Keratinocyte (primary cell): ENCODE results near the gene NUFIP2. TPM values are rescaled to one million over a fixed set of nuclear protein-coding genes. Genes with fewer than 3 reads are reported as not detected.

Experiments used
- DNase-seq: peaks from one replicate; pipeline ENCODE4 v3.0.0-alpha.2; 2011; ENCODE audit warnings: low read depth, missing footprints, low spot score
- FAIRE-seq: peaks from 2 replicates; lab custom pipeline; 2011; peaks lifted over from hg19 to GRCh38; lab: Jason Lieb, UNC
- H2AFZ ChIP-seq: 2 replicates; pipeline ENCODE4 v1.6.0; 2012; ENCODE audit warnings: low read length, control low read depth, inconsistent platforms; ENCODE audit not compliant: control insufficient read depth
- H3K27ac ChIP-seq: 2 replicates; pipeline ENCODE4 v1.5.1; 2011; ENCODE audit warnings: low read length; ENCODE audit not compliant: control insufficient read depth, insufficient read depth
- H3K27me3 ChIP-seq: 3 replicates; pipeline ENCODE4 v1.6.0; 2011; ENCODE audit warnings: low read length; ENCODE audit not compliant: control insufficient read depth, insufficient read depth; ENCODE audit errors: extremely low read depth
- H3K36me3 ChIP-seq, 2 experiments: 2 replicates in 1 of 2; 3 replicates in 1 of 2; pipeline ENCODE4 v1.5.1; 2011; ENCODE audit warnings: low read length in 2 of 2, mild to moderate bottlenecking in 1 of 2; ENCODE audit not compliant: control insufficient read depth in 2 of 2, insufficient read depth in 2 of 2; ENCODE audit errors: extremely low read depth in 1 of 2
- H3K4me1 ChIP-seq: 3 replicates; pipeline ENCODE4 v1.5.1; 2011; ENCODE audit warnings: low read length; ENCODE audit not compliant: control insufficient read depth, insufficient read depth; ENCODE audit errors: extremely low read depth
- H3K4me2 ChIP-seq: 3 replicates; pipeline ENCODE4 v1.6.0; 2011; ENCODE audit warnings: low read depth, low read length; ENCODE audit not compliant: control insufficient read depth, insufficient read depth; ENCODE audit errors: extremely low read depth
- H3K4me3 ChIP-seq, 3 experiments: fragments of 200-600 bp in 1 of 3; sonication (generic) in 1 of 3; 2 replicates in 2 of 3; 3 replicates in 1 of 3; pipeline ENCODE4 v1.5.1; 2011 to 2016; ENCODE audit warnings: low read length in 3 of 3, mild to moderate bottlenecking in 3 of 3, control low read depth in 2 of 3, inconsistent platforms in 1 of 3, low read depth in 1 of 3, mixed read lengths in 1 of 3, mixed run types in 1 of 3, moderate library complexity in 1 of 3; ENCODE audit not compliant: control insufficient read depth in 2 of 3, insufficient read depth in 2 of 3; ENCODE audit errors: extremely low read depth in 1 of 3
- H3K79me2 ChIP-seq: 2 replicates; pipeline ENCODE4 v1.6.0; 2012; ENCODE audit warnings: low read length; ENCODE audit not compliant: control insufficient read depth, insufficient read depth
- H3K9ac ChIP-seq: 3 replicates; pipeline ENCODE4 v1.6.0; 2011; ENCODE audit warnings: low read length; ENCODE audit not compliant: control insufficient read depth, insufficient read depth; ENCODE audit errors: extremely low read depth
- H3K9me1 ChIP-seq: 3 replicates; pipeline ENCODE4 v1.6.0; 2011; ENCODE audit warnings: low read length; ENCODE audit not compliant: control insufficient read depth, insufficient read depth; ENCODE audit errors: extremely low read depth
- H3K9me3 ChIP-seq: 2 replicates; pipeline ENCODE4 v1.5.1; 2012; ENCODE audit warnings: low read depth, low read length; ENCODE audit not compliant: control insufficient read depth
- H4K20me1 ChIP-seq: 3 replicates; pipeline ENCODE4 v1.6.0; 2011; ENCODE audit warnings: low read length; ENCODE audit not compliant: control insufficient read depth, insufficient read depth; ENCODE audit errors: extremely low read depth
- CTCF ChIP-seq, 3 experiments: IDR thresholded peaks in 1 of 3; conservative IDR thresholded peaks in 1 of 3; optimal IDR thresholded peaks in 1 of 3; 2 replicates in 2 of 3; 3 replicates in 1 of 3; pipeline versions ENCODE3 to v1.5.1; 2011; ENCODE audit warnings: low read length in 3 of 3, mild to moderate bottlenecking in 3 of 3, moderate library complexity in 2 of 3, control low read depth in 1 of 3, inconsistent platforms in 1 of 3; ENCODE audit not compliant: insufficient read depth in 2 of 3; ENCODE audit errors: extremely low read depth in 1 of 3
- EZH2 ChIP-seq: IDR thresholded peaks from one replicate; pipeline ENCODE4 v1.6.1; 2012; ENCODE audit warnings: inconsistent platforms, mild to moderate bottlenecking, low read length, moderate library complexity
- dilution Hi-C: fragments of 300-500 bp; cut with MboI; formaldehyde crosslinking; loops from one replicate; pipeline ENCODE4 v1.7.0; 2020; ENCODE audit warnings: low sequenced_read_pairs; ENCODE audit not compliant: extremely low pct_ligation_motif_present
- polyA plus RNA-seq, 5 experiments: library from polyadenylated mRNA; depleted of rRNA in 3 of 5; stranded (reverse) in 3 of 5; stranded (forward) in 1 of 5; unstranded in 1 of 5; fragments of >200 nt; gene quantifications; 1 replicate in 1 of 5; 2 replicates in 3 of 5; 3 replicates in 1 of 5; pipeline versions ENCODE4 v1.2.1 to v1.2.3, GENCODE V29; 2011 to 2012; ENCODE audit warnings: missing spikeins in 2 of 5, low read depth in 1 of 5, low replicate concordance in 1 of 5

NUFIP2 gene
- polyA plus RNA-seq, 1 donor (not counting 4 experiments of a cell fraction or from before 2014, with no cell fraction given): 22.0 TPM

- TF ChIP-seq EZH2 (no peak), CTCF (optimal IDR thresholded peaks at IDR 0.05 in 1 of 3, IDR thresholded peaks at IDR 0.05 in 1 of 3, conservative IDR thresholded peaks at IDR 0.05 in 1 of 3; ENCODE audit: extremely low read depth in 1 of 3, insufficient read depth in 2 of 3, low read length in 3 of 3) (peak in 1 of 3 experiments; percentile 64)
- Histone ChIP-seq H3K4me1 (peaks cover 27% of the 10 kb centered on the region), H3K4me2 (peak overlapping the region; percentile 61), H3K9me3 (no peaks in the 10 kb centered on the region), H3K4me3 (no peak overlapping the region), H3K9me1 (no peaks in the 10 kb centered on the region), H3K9ac (peak overlapping the region; percentile 15), H3K27ac (peak overlapping the region; percentile 61), H2AFZ (peak overlapping the region; percentile 63), H3K36me3 (no peaks in the 10 kb centered on the region), H4K20me1 (no peaks in the 10 kb centered on the region), H3K27me3 (no peaks in the 10 kb centered on the region), H3K79me2 (no peaks in the 10 kb centered on the region)
- peak; percentile 99 for FAIRE-seq
- dilution Hi-C loops: no loop called here
- DNase-seq: peak; percentile 92
Observed at GRCh38 chr17:29240968-29241963, 52.7 kb downstream of the NUFIP2 start.

GRCh38 chr17:29240477-29240876 is 53.5 kb downstream of the NUFIP2 start:
- Histone ChIP-seq H4K20me1 (no peaks in the 10 kb centered on the region), H3K27me3 (no peaks in the 10 kb centered on the region), H3K9ac (no peak overlapping the region), H3K79me2 (no peaks in the 10 kb centered on the region), H2AFZ (no peak overlapping the region), H3K4me2 (peak overlapping the region; percentile 61), H3K36me3 (no peaks in the 10 kb centered on the region), H3K4me1 (peaks cover 27% of the 10 kb centered on the region), H3K9me3 (no peaks in the 10 kb centered on the region), H3K9me1 (no peaks in the 10 kb centered on the region), H3K4me3 (no peak overlapping the region), H3K27ac (peak overlapping the region; percentile 61)
- dilution Hi-C loops: no loop called here
- no peak for DNase-seq
- no peak for FAIRE-seq
- no peak for TF ChIP-seq EZH2
- TF ChIP-seq CTCF (optimal IDR thresholded peaks at IDR 0.05 in 1 of 3, IDR thresholded peaks at IDR 0.05 in 1 of 3, conservative IDR thresholded peaks at IDR 0.05 in 1 of 3; ENCODE audit: extremely low read depth in 1 of 3, insufficient read depth in 2 of 3, low read length in 3 of 3): no peak
